GM12892 (cell line): ENCODE results near the gene LMAN1L.

ENCODE experiments used
- POLR2A ChIP-seq: IDR thresholded peaks from 2 replicates; pipeline ENCODE4 v1.6.1; 2011; ENCODE audit warnings: low read depth, low read length, control low read depth
- POLR2AphosphoS5 ChIP-seq: IDR thresholded peaks from 2 replicates; pipeline ENCODE4 v1.6.1; 2011; ENCODE audit warnings: low read depth, low read length, control low read depth
- TAF1 ChIP-seq: IDR thresholded peaks from 2 replicates; pipeline ENCODE4 v1.6.1; 2011; ENCODE audit warnings: low read depth, mild to moderate bottlenecking, control low read depth, low read length, borderline replicate concordance

DNA sequence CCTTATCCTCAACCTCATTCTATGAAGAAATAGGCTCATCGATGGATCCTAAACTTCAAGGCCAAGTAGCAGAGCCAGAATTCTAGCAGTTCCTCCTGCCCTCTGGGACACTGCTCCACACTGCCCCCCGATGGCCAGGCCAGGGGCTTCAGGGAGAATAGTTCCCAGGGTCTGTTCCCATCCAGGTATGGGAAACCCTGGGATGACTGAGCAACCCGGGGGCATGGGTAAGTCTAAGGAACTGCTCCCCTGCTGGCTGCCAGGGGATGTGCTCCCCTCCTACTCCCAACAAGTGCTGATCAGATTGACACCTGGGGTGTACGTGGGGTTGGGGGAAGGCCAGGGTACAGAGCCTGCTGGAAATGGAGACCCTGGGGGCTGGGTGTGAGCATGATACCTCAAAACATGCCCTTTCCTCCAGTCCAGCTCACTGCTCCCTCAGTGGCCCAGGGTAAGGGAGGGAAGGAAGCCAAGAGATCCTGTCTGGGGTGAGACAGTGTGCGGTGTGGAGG lies 22.7 kb downstream of the LMAN1L start:
- TF ChIP-seq POLR2AphosphoS5 (no peak), POLR2A (no peak), TAF1 (no peak)
